AG09309 (cell line): Measurements from ENCODE around the gene CEACAM4.
A peak's percentile ranks its signal among the peaks of the same experiment; 100 is the strongest.

Experiments
- DNase-seq: peaks from one replicate; pipeline ENCODE4 v3.0.0-alpha.2; 2010; ENCODE audit warnings: low read depth
- H3K4me3 ChIP-seq: 2 replicates; pipeline ENCODE4 v1.5.1; 2011; ENCODE audit warnings: mild to moderate bottlenecking, low read depth, low read length, moderate library complexity; ENCODE audit not compliant: control insufficient read depth
- CTCF ChIP-seq: IDR thresholded peaks from 2 replicates; pipeline ENCODE4 v1.5.1; 2011; ENCODE audit warnings: mild to moderate bottlenecking, low read depth, low read length, inconsistent platforms; ENCODE audit not compliant: insufficient read depth, control insufficient read depth; ENCODE audit errors: missing control alignments

Gene CEACAM4

GRCh38 chr19:41621226-41621625 lies 5.6 kb downstream of the CEACAM4 start:
- H3K4me3 ChIP-seq = no peak overlapping the region
- no peak for TF ChIP-seq CTCF
- DNase-seq = no peak

GRCh38 chr19:41620171-41620570 lies 6.7 kb downstream of the CEACAM4 start:
- TF ChIP-seq CTCF = no peak

GRCh38 chr19:41619018-41619556 lies 7.8 kb downstream of the CEACAM4 start:
- no peak for TF ChIP-seq CTCF
- no peak for DNase-seq
- H3K4me3 ChIP-seq = no peak overlapping the region

More at GRCh38 chr19:41620171-41620570, 6.7 kb downstream of the CEACAM4 start:
- DNase-seq = no peak
- H3K4me3 ChIP-seq = no peak overlapping the region

GRCh38 chr19:41617941-41618730 lies 8.7 kb downstream of the CEACAM4 start:
- no peak for TF ChIP-seq CTCF
- no peak for DNase-seq

GRCh38 chr19:41616792-41617621 lies 9.9 kb downstream of the CEACAM4 start:
- DNase-seq = no peak
- peak; percentile 9 for TF ChIP-seq CTCF
- no peak overlapping the region for H3K4me3 ChIP-seq

More at GRCh38 chr19:41617941-41618730, 8.7 kb downstream of the CEACAM4 start:
- no peak overlapping the region for H3K4me3 ChIP-seq

GRCh38 chr19:41615207-41615606 lies 11.7 kb downstream of the CEACAM4 start:
- DNase-seq = no peak
- no peak overlapping the region for H3K4me3 ChIP-seq
- no peak for TF ChIP-seq CTCF
